ENCODE measurements around the gene ALDOB. TPM values are rescaled to one million over a fixed set of nuclear protein-coding genes. Genes with fewer than 3 reads are reported as not detected.

The ALDOB gene
- total and polyA plus RNA-seq, 2 of the 13 experiments (the other 11 are each of a cell fraction or from before 2014, with no cell fraction given): 0.29 to 0.97 TPM

DNA sequence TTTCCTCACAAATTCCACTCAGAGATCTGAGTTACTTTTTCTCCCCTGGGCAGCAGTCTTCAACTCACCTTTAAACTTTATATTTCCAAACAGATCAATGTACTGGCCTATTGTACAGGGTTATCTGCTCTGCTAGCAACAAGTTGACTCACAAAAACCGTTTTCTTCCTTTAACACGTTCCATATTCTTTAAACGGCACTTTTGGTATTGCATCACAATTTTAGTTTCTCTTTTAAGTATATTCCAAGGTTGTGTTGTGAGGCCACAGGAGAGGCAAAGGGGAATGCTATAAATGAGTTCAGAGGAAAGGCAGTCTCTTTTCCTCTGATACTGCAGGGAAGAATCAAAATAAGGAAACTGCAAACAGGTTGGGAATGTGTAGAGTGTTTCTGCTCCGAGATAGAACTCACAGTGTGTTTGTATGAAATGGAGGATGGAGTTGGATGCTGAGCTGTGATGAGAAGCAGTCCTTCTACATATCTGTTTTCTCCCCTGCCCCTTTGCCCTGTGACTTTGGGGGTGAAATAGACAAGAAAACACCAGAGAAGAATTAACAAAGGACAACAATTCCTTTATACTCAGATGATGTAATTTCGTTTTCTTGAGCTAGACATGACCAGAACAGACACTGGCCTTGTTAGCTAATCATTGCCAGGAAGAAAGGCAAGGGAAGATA, 9.9 kb upstream of the ALDOB start (continued):
- TF ChIP-seq, protein P1, sequence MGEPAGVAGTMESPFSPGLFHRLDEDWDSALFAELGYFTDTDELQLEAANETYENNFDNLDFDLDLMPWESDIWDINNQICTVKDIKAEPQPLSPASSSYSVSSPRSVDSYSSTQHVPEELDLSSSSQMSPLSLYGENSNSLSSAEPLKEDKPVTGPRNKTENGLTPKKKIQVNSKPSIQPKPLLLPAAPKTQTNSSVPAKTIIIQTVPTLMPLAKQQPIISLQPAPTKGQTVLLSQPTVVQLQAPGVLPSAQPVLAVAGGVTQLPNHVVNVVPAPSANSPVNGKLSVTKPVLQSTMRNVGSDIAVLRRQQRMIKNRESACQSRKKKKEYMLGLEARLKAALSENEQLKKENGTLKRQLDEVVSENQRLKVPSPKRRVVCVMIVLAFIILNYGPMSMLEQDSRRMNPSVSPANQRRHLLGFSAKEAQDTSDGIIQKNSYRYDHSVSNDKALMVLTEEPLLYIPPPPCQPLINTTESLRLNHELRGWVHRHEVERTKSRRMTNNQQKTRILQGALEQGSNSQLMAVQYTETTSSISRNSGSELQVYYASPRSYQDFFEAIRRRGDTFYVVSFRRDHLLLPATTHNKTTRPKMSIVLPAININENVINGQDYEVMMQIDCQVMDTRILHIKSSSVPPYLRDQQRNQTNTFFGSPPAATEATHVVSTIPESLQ (CRISPR knock-in tag; conservative IDR thresholded peaks at IDR 0.05): no peak
- TF ChIP-seq ZNF775 (CRISPR knock-in tag; IDR thresholded peaks at IDR 0.05; ENCODE audit: borderline replicate concordance) (peak; percentile 59; the same call in 1 of the 2 replicates), ELF4 (CRISPR knock-in tag; IDR thresholded peaks at IDR 0.05; ENCODE audit: borderline replicate concordance) (no peak), ZNF414 (CRISPR knock-in tag; IDR thresholded peaks at IDR 0.05) (peak; percentile 73; the same call in 1 of the 2 replicates), ZNF331 (CRISPR knock-in tag; IDR thresholded peaks at IDR 0.05) (peak; percentile 31; the same call in 1 of the 2 replicates), ZNF816 (CRISPR knock-in tag; IDR thresholded peaks at IDR 0.05; ENCODE audit: borderline replicate concordance) (peak; percentile 86; the same call in 1 of the 2 replicates), ZNF766 (CRISPR knock-in tag; IDR thresholded peaks at IDR 0.05; ENCODE audit: borderline replicate concordance) (no peak), ZFP62 (CRISPR knock-in tag; IDR thresholded peaks at IDR 0.05) (no peak), MYNN (CRISPR knock-in tag; IDR thresholded peaks at IDR 0.05; ENCODE audit: low read depth) (no peak), NFIB (CRISPR knock-in tag; IDR thresholded peaks at IDR 0.05; ENCODE audit: borderline replicate concordance) (no peak), FOXP1 (IDR thresholded peaks at IDR 0.05) (no peak), FOXP1 (CRISPR knock-in tag; IDR thresholded peaks at IDR 0.05) (peak; percentile 57), ZNF678 (CRISPR knock-in tag; IDR thresholded peaks at IDR 0.05) (no peak), ZNF382 (CRISPR knock-in tag; IDR thresholded peaks at IDR 0.05; ENCODE audit: borderline replicate concordance) (no peak), ZNF780A (CRISPR knock-in tag; IDR thresholded peaks at IDR 0.05) (no peak), SNAI1 (CRISPR knock-in tag; IDR thresholded peaks at IDR 0.05; ENCODE audit: borderline replicate concordance) (no peak), HDAC6 (IDR thresholded peaks at IDR 0.05; ENCODE audit: low read depth, low read length) (no peak), ZC3H4 (CRISPR knock-in tag; IDR thresholded peaks at IDR 0.05; ENCODE audit: borderline replicate concordance) (no peak), MAFG (CRISPR knock-in tag; IDR thresholded peaks at IDR 0.05) (no peak), ZNF788 (CRISPR knock-in tag; IDR thresholded peaks at IDR 0.05; ENCODE audit: borderline replicate concordance) (no peak; the same call in 1 of the 2 replicates), ZNF333 (CRISPR knock-in tag; IDR thresholded peaks at IDR 0.05; ENCODE audit: borderline replicate concordance) (no peak)
- TF ChIP-seq, protein P2, sequence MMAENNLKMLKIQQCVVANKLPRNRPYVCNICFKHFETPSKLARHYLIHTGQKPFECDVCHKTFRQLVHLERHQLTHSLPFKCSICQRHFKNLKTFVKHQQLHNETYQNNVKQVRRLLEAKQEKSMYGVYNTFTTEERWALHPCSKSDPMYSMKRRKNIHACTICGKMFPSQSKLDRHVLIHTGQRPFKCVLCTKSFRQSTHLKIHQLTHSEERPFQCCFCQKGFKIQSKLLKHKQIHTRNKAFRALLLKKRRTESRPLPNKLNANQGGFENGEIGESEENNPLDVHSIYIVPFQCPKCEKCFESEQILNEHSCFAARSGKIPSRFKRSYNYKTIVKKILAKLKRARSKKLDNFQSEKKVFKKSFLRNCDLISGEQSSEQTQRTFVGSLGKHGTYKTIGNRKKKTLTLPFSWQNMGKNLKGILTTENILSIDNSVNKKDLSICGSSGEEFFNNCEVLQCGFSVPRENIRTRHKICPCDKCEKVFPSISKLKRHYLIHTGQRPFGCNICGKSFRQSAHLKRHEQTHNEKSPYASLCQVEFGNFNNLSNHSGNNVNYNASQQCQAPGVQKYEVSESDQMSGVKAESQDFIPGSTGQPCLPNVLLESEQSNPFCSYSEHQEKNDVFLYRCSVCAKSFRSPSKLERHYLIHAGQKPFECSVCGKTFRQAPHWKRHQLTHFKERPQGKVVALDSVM (CRISPR knock-in tag; IDR thresholded peaks at IDR 0.05): no peak
- TF ChIP-seq, protein P3, sequence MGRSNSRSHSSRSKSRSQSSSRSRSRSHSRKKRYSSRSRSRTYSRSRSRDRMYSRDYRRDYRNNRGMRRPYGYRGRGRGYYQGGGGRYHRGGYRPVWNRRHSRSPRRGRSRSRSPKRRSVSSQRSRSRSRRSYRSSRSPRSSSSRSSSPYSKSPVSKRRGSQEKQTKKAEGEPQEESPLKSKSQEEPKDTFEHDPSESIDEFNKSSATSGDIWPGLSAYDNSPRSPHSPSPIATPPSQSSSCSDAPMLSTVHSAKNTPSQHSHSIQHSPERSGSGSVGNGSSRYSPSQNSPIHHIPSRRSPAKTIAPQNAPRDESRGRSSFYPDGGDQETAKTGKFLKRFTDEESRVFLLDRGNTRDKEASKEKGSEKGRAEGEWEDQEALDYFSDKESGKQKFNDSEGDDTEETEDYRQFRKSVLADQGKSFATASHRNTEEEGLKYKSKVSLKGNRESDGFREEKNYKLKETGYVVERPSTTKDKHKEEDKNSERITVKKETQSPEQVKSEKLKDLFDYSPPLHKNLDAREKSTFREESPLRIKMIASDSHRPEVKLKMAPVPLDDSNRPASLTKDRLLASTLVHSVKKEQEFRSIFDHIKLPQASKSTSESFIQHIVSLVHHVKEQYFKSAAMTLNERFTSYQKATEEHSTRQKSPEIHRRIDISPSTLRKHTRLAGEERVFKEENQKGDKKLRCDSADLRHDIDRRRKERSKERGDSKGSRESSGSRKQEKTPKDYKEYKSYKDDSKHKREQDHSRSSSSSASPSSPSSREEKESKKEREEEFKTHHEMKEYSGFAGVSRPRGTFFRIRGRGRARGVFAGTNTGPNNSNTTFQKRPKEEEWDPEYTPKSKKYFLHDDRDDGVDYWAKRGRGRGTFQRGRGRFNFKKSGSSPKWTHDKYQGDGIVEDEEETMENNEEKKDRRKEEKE (IDR thresholded peaks at IDR 0.05): no peak
